ENCODE data around the gene HHAT.
A peak's percentile ranks its signal among the peaks of the same experiment; 100 is the strongest.

The HHAT gene

GRCh38 chr1:210328746-210329503, at the start of gene HHAT:
HHAT (plus strand) TSS chr1:210328902; CDS start chr1:210348976, 20,074 bp downstream.
- peak; percentile 24 for DNase-seq

GRCh38 chr1:210280221-210280620, 48.5 kb upstream of the HHAT start:
- no peak for DNase-seq

DNA sequence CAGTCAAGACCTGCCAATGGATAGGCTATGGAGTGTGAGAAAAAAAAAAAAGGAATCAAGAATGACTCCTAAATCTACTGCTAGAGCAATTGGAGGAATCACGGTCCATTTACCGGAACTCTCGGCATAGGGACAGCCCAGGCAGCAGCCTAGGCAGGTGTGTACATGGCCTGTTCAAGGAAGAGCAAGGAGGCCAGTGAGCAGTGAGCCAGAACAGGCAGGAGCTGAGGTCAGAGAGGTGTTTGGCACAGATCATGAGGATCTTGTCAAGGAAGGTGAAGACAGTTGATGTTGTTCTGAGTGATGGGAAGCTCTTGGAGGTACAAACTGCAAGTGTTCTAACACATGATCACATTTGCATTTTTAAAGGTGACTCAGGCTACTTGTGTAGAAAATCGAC, 40.6 kb upstream of the HHAT start:
- DNase-seq, result no peak

DNA sequence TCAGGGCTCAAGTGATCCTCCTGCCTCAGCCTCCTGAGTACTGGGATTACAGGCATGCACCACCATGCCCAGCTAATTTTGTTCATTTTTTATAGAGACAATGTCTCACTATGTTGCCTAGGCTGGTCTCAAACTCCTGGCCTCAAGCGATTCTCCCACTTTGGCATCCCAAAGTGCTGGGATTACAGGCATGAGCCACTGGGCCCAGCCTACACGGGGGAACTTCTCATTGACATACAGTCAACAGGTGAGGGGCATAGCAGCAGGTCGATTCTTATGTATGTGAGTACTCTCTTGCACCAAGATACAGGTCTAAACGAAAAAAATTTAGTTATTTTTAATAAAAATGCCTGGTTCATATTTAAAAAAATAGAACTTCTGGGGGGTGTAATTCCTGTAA, 39.5 kb upstream of the HHAT start:
- DNase-seq, result no peak

GRCh38 chr1:210291081-210291764, 37.5 kb upstream of the HHAT start:
- no peak for DNase-seq

DNA sequence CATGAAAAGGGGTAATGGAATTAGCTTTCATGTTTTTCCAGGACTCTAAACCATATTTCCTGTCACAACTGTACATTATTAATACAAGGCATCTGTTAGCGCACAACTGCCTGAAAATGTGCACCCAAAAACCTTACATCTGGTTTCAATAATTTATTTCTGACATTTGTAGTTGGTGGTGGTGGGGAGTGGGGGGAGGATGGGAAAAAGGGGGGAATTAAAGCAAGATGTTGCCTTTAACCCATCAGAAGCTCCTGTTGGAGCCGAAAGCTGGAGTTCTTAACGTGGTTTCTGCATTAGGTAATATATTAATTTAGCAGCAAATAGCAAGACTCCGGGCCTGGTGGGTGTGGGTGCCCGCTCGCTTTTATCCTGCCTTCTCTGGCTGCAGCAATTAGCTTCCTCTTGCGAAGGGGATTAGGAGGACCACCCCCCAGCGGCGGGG, 36.9 kb upstream of the HHAT start:
- DNase-seq, result no peak

DNA sequence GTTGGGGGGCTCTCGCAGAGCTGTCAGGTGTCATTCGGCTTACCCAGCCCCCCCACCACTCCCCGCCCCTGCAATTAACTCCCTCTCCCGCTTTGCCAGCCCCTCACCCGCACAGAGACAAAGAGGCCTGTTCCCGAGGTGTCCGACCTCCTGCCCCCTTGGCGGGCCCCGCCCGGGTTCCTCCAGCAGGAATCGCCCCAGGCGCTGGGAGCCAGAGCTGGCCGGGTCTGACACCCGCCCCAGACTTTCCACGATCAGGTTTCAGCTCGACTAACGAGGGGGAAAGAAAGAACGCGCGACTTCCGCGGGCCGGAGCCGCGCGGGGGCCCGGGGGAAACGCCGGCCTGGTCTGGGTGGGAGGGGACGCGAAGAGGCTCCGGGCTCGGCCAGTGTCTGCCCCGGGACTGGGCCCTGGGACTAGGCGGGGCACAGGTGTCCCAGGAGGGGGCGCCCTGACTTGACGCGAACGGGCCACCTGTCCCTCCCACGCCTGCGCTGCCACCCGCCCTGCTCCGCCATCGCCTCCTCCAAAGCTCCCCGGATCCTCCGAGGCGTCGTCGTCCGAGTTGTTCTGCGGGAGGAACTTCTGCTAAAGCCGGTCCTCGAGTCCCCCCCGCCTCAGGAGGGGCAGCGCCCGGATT, 36.4 kb upstream of the HHAT start:
- no peak for DNase-seq

GRCh38 chr1:210293171-210293607, 35.5 kb upstream of the HHAT start:
- DNase-seq, result no peak

DNA sequence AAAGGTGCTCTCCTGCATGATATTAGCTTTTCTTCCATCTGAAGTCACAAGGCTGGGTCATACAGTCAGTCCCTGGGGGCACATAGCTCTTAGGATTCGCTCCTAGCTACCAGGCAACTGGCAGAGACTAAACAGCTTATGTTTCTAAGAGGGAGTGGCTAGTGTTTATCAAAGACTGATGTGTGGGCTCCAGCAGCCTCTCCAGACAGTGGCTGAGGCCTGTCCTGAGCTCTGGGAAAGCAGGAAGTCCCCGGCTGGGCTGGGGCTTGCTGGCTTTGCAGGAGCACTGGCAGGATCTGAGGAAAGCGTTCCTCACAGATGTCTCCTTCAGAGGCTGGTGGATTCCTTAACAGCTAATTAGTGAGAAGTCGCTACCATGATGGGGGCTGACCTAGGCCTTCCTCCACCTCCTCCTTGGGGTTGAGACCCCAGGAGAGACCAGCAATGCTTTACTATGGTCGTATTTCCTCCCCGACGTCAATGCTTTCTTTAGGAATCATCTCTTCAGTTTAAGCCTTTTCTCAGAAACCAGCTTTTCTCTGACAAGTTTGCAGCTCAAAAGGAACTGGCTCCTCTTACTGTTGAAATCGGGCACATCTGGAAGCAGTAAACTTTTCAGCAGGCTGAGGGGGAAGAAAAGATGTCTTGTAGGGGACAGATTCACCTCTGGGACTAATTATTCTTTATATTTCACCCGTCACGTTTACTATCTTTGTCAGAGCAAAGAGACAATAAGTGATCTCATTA, 33.5 kb upstream of the HHAT start:
- no peak for DNase-seq

DNA sequence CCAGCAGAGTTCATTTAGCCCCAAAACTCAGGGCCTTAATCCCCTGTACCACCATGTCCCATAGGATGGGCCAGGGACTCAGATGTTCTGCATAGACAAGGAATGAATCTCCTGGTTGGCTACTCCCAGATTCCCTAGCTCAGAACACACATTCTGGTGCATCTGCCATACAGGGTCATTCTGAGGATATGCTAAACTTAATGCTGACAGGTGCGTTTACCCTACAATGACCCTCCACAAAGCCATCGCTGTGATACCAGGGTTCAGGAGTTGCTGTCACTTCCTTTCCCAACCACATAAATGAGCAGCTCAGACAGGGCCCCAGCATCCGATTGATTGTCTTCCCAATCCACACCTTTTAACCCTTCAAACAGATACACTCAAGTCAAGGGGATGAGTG, 32.0 kb upstream of the HHAT start:
- no peak for DNase-seq

GRCh38 chr1:210298296-210298695, 30.4 kb upstream of the HHAT start:
- DNase-seq, result no peak

DNA sequence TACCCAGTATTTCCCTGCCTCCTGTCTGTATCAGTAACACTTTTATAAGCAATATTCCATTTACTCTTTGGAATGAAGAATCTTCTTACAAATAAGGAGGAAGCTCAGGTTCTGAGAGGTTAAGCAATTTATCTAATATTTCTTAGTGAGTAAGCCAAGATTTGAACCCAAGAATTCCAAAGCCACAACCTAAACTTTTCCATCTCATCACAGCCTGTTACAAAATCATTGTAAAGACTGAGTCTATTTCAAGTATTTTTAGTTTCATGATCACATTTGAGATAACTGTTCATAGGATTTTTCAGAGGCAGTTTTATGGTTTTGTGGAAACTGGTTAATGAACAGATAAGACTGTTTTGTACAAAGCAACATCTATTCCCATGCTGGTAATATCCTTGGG, 29.8 kb upstream of the HHAT start:
- DNase-seq, result no peak

DNA sequence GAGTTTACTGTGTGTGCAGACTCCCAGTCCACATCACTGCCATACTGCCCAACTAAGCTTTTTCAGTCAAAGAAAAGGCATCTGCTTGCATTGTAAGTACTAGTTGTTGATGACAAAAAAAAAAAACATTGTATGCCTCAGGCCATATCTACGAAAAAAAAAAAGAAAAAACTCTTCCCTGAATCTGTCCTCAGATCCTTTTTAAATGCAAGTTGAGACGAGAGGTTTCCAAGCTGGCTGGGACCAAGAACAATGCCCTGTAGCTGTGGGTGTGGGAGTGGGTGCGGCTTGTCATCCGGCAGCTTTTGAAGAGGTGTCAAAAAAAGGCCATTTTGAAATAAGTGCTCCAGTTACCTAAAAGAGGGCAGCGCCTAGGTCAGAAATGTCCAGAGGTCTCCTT, 29.2 kb upstream of the HHAT start:
- no peak for DNase-seq

DNA sequence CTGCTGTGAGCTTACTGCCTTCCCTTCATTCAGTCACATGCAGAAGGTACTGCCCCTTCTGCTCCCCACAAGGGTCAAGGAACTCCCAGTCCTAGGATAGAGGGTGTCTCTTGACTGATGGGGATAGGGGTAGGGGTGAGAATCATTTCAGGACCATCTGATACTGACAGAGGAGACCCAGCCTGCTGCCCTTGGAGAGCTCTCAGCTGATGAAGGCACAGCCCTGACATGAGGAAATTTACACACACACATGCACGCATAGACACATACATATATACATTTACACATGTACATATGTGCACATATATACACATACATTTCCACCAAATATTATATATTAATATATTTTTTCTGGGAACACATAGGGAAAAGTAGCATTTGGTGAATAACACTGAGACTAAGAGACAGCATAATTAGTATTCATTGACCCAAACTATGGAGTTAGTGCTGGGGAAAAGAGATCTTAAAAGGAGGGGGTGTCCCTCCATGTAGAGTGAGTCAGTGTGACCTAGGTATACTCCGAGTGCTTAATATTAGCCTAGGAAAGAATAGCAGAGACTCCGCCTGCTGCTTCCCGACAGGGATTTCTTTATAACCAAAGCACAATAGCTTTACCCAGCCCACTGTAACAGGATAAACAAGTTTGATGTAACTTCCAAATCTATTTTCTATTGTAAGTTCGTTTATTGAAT, 27.6 kb upstream of the HHAT start:
- no peak for DNase-seq

GRCh38 chr1:210301615-210302000, 27.1 kb upstream of the HHAT start:
- no peak for DNase-seq

DNA sequence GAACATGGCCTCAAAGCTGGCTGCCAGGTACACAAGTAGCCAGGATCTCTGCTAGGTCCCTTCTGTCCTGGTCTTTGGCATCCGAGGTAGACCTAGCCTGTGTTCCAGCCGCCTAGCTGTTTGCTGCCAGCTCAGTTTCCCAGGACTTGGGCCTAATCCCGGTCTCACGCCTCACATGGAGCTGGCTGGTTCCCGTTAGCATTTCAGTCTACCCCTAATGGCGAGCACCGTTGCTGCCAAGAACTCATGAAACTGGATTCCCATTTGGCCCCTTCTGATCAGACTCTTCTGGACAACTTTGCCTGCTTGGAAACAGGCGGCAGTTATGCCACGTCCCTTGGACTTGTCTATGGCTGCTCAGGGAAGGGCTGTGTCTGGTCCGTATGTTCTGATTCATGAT, 26.2 kb upstream of the HHAT start:
- no peak for DNase-seq

GRCh38 chr1:210303391-210303790, 25.3 kb upstream of the HHAT start:
- no peak for DNase-seq

DNA sequence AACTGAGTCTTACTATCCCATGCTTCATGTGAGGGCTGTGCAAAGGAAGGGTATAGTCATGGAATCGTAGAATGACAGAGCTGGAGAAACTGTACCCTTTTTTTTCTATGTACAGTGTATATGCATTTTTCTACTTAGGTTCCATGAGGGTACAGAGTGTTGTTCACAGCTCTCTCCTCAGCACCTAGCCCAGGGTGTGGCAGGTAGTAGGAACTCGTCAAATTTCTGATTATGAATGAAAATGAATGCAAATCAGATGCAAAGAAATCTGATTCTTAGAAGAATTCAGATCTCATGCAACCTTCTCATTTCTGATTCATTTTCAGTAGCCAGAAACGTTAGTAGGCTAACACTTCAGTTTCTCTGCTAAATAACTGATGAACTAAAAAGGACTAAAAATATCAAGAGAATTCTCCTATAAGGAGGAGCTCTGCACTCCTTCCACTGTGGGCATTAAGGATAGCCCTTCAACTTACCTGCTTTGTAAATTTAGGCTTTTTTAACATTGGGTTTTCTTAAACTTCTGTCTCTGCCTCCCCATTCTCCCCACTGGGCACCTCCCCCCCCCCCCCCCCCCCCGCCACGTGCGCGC, 18.0 kb upstream of the HHAT start:
- DNase-seq, result no peak

GRCh38 chr1:210311726-210312493, 16.8 kb upstream of the HHAT start:
- DNase-seq, result no peak

- DNase-seq, result no peak
Measured at GRCh38 chr1:210313046-210313595, 15.6 kb upstream of the HHAT start.

DNA sequence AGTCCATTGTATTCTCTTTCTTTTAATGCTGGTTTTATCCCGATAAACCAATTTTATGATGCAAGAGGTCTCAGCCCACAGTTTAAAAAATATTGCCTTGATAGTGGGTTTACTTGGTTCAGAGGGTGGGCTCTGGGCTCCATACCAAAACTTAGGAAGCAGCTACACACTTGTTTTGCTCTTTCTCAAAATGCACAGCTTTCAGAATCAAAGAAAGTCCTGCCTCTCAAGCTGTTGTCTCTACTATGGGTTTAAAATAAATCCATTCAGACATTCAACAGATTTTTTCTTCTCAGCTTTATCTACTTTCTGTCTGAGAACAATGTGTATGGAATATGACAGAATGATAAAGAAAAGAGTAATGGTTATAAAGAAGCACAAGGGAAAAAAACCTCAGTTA, 14.8 kb upstream of the HHAT start:
- no peak for DNase-seq
